ENCODE results near the gene ANXA3. TPM values are rescaled to one million over a fixed set of nuclear protein-coding genes. Genes with fewer than 3 reads are reported as not detected.

ANXA3 gene
- total RNA-seq, 2 experiments from 2014 or later = 0.49 to 1.0 TPM

DNA sequence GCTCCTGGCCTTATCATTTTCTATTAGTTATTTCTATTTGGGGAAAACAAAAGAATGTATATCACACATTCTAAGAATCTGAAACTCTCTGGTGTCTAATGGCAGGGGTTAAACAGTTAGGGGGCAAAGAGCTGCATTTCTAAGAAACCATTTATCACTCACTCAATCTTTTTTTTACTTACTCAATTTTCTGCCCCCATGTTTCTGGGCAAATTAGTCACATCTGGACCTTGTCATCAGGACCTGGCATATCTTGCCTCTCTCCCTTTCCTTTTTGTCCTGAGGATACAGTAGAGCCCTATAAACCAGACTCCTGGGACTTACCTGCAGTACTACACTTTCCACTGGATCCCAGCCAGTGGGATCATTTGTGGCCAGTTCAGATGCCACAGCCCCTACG, 89.1 kb downstream of the ANXA3 start:
- Mint-ChIP-seq H3K27ac (no peak overlapping the region), H3K36me3 (ENCODE audit: low read depth) (no peaks in the 10 kb centered on the region), H3K4me3 (no peak overlapping the region), H3K27me3 (no peaks in the 10 kb centered on the region), H3K4me1 (peaks cover 13% of the 10 kb centered on the region), H3K9me3 (ENCODE audit: low read depth) (no peaks in the 10 kb centered on the region)
- DNase-seq = no peak
- POLR2A ChIA-PET = no interaction called here
- ATAC-seq = no peak
- intact Hi-C loops (cut with DNase I, micrococcal nuclease) = no loop called here
- CTCF ChIA-PET = interaction anchor here (1.0 kb wide), 1 partner anchor 45 kb away, joined by 3 read pairs; no protein-coding TSS in a partner anchor

DNA sequence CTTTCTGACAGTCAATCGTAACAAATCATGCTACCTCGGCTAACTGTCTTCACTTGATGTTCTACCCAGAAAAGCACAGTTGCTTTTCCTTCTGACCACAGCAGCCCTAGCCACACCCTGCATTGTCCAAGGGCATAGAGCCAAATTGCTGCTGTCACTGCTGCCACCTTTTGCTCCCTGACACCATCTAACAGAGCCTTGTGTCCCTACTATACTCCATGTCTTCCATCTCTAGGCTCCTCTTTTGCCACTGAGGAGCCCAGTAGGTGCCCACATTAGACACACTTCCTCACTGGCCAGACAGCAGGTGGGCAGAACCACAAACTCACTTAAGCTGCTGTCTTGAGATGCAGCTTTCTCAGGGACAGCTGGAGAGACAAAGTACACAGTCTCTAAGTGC, 91.4 kb downstream of the ANXA3 start:
- no peaks in the 10 kb centered on the region for H3K27me3 Mint-ChIP-seq
- no peak overlapping the region for H3K27ac Mint-ChIP-seq
- H3K36me3 Mint-ChIP-seq (ENCODE audit: low read depth) = no peaks in the 10 kb centered on the region
- H3K4me3 Mint-ChIP-seq = no peak overlapping the region
- ChIA-PET CTCF (interaction anchor here (0.7 kb wide), 1 partner anchor 14 kb away, joined by 3 read pairs; no protein-coding TSS in a partner anchor), POLR2A (no interaction called here)
- no peak for DNase-seq
- ATAC-seq = no peak
- peaks cover 15% of the 10 kb centered on the region for H3K4me1 Mint-ChIP-seq
- intact Hi-C loops (cut with DNase I, micrococcal nuclease) = no loop called here
- no peaks in the 10 kb centered on the region for H3K9me3 Mint-ChIP-seq (ENCODE audit: low read depth)

DNA sequence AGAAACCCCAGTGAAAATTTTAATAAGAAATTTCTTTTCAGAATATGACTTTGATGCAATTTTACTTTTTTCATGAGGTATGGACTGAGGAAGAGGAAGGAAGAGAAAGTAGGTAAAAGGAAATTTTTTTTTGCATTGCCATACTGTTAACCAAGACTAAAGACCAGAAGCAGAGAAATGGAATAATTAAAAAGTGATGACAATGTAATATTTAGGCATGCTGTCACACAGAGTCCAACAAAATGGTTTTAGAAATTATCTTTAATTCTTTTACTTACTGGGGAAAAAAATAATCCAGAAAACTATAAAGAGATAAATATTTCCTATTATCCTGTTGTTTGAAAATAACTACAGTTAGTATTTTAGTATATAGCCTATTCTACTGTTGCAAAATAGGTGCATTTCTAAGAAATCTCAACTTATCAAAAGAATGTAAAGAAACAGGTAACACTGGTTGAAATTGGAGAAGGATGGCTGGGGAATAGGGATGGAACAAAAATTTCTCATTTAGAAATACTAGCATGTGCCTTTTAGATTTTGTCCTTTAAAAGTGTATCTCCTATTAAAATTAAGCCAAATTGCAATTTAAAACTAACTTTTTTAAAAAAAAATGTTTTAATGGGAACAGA, 92.6 kb downstream of the ANXA3 start:
- Mint-ChIP-seq H3K4me3 (no peak overlapping the region), H3K36me3 (ENCODE audit: low read depth) (no peaks in the 10 kb centered on the region), H3K9me3 (ENCODE audit: low read depth) (no peaks in the 10 kb centered on the region), H3K27ac (no peak overlapping the region), H3K27me3 (no peaks in the 10 kb centered on the region), H3K4me1 (peaks cover 4% of the 10 kb centered on the region)
- POLR2A ChIA-PET = no interaction called here
- DNase-seq (no peak), ATAC-seq (no peak)
- intact Hi-C loops (cut with DNase I, micrococcal nuclease) = loop anchor here in 1 of 2 experiments (1.0 kb wide), 1 partner anchor 220 kb away; no protein-coding TSS in a partner anchor
- CTCF ChIA-PET = interaction anchor here (0.6 to 1.7 kb wide), 10 partner anchors 10 to 219 kb away, joined by 3 to 7 read pairs (median 4); no protein-coding TSS in a partner anchor

DNA sequence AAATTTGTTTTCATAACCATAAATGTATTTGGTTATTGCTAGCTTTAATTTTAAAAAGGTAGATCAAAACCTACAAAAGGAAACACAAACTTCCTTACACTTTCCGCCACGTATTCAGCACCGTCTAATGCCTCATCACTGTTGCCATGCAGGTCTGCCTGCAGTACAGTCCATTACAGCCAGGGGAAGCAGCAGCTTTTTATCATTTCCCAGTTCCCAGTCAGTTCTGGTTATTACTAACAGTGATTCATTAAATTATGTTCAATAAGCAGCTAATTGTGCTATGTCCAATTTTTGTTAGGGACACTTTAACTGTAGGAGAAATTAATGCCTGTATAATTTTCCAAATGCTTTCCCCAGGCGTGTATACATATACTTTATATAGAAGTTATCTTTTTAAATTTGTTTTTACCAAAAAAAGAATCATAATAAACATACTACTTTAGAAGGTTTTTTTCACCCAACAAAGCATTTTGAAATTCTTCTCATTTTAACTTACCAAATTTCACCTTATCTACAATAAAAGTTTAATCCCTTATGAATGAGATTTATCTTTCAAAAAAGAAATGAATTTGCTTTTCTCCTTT, 93.3 kb downstream of the ANXA3 start:
- Mint-ChIP-seq H3K4me1 (peaks cover 4% of the 10 kb centered on the region), H3K9me3 (ENCODE audit: low read depth) (no peaks in the 10 kb centered on the region), H3K4me3 (no peak overlapping the region), H3K27me3 (no peaks in the 10 kb centered on the region), H3K27ac (no peak overlapping the region), H3K36me3 (ENCODE audit: low read depth) (no peaks in the 10 kb centered on the region)
- ATAC-seq = peak; percentile 95
- POLR2A ChIA-PET = no interaction called here
- peak; percentile 66 for DNase-seq
- CTCF ChIA-PET = interaction anchor here (0.6 to 1.7 kb wide), 11 partner anchors 9 to 218 kb away, joined by 3 to 7 read pairs (median 3); no protein-coding TSS in a partner anchor
- intact Hi-C loops (cut with DNase I, micrococcal nuclease) = loop anchor here in 1 of 2 experiments (1.0 kb wide), 1 partner anchor 219 kb away; no protein-coding TSS in a partner anchor

DNA sequence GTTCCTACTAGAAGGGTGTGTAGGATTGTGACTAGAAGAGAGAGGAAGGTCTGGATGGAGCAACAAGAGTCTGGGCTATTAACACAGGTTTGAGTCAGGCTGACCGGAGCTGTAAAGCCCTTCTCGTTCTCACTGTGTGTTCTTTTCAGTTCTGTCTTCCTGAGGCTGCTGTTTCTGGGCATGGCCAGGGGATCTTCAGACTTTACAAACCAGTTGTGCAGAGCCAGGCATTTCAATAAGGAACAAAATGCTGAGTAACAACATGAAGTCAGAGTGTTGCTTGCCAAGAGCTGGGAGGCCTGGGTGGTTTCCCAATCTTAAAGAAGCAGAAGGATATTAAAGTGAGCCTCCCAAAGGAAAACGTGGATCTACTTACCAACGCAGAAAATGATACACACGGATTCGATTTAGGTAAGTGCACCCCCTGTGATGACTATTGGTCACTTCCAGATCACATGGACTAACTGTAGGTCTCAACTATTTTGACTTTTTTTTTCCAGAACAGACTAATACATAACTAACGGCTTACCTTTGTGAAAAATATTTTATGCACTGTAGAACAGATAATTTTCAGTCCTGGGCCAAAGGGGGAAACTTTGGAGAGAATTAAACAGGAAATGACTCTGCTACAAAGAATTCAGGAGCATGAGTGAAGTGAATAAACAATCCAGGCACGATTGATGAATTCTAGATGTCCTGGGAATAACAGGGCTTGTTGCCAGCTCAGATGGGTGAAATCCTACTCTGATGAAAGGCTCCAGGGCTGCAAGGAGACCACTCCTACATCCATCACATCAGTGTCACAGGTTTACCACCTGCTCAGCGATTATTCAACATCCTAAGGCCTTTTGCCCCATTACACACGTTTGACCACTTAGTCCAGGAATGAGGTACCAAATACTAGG, 94.5 kb downstream of the ANXA3 start:
- POLR2A ChIA-PET = no interaction called here
- CTCF ChIA-PET = interaction anchor here (0.6 to 1.7 kb wide), 5 partner anchors 7 to 217 kb away, joined by 3 to 7 read pairs (median 3); no protein-coding TSS in a partner anchor
- no peaks in the 10 kb centered on the region for H3K9me3 Mint-ChIP-seq (ENCODE audit: low read depth)
- no peak overlapping the region for H3K27ac Mint-ChIP-seq
- H3K36me3 Mint-ChIP-seq (ENCODE audit: low read depth) = no peaks in the 10 kb centered on the region
- ATAC-seq (no peak), DNase-seq (no peak)
- intact Hi-C loops (cut with DNase I, micrococcal nuclease) = no loop called here
- no peaks in the 10 kb centered on the region for H3K27me3 Mint-ChIP-seq
- no peak overlapping the region for H3K4me3 Mint-ChIP-seq
- peaks cover 4% of the 10 kb centered on the region for H3K4me1 Mint-ChIP-seq

DNA sequence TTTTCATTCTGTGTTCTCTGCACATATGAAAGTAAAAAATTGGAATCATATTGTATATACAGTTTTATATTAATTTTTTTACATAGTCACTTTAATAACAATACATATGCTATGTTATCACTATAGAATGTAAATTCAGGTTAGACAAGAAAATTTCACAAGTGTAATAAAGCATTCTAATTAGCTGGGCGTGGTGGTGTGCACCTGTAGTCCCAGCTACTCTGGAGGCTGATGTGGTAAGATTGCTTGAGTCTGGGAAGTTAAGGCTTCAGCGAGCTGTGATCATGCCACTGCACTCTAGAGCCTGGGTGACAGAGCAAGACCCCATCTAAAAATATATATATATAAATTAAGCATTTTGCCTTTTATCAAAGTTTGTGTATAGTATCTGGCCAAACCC, 95.7 kb downstream of the ANXA3 start:
- no peak for ATAC-seq
- intact Hi-C loops (cut with DNase I, micrococcal nuclease) = no loop called here
- Mint-ChIP-seq H3K4me3 (no peak overlapping the region), H3K27ac (no peak overlapping the region), H3K36me3 (ENCODE audit: low read depth) (no peaks in the 10 kb centered on the region), H3K9me3 (ENCODE audit: low read depth) (no peaks in the 10 kb centered on the region), H3K4me1 (peaks cover 4% of the 10 kb centered on the region), H3K27me3 (no peaks in the 10 kb centered on the region)
- POLR2A ChIA-PET = no interaction called here
- CTCF ChIA-PET = interaction anchor here (0.7 to 1.2 kb wide), 3 partner anchors 21 to 133 kb away, joined by 3 to 4 read pairs (median 3); no protein-coding TSS in a partner anchor
- DNase-seq = no peak

DNA sequence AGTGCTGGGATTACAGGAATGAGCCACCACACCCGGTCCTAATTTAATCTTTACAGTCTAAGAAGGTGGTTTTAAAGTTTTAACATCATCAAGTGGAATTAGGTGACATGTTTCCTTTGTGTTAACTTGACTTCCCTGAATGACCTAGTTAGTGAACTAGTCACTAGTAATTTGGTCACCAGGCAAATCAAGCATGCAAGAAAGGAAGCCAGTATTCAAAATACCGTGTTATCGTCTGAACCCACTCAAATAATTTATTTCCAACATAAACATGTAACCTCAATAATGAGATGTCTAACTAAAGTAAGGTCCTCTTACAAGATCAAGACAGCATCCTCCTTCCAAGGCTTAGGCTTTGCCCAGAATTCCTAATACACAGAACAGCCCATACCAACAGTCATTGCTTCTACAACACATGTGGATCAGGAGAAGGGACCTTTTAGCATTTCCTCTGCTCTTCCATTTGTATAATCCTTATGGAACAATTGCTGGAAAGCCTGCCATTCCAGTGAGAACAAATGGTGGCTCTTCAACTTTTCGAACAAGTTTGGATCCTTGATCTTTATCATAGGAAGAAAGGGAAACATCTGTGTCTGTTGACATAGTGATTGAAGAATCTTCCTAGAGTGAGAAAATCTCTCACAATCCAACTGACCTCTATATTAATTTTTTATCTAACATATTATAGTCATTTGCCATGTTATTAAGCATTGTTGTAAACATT, 97.2 kb downstream of the ANXA3 start:
- ChIA-PET POLR2A (no interaction called here), CTCF (no interaction called here)
- H3K4me3 Mint-ChIP-seq = no peak overlapping the region
- H3K27ac Mint-ChIP-seq = no peak overlapping the region
- H3K27me3 Mint-ChIP-seq = no peaks in the 10 kb centered on the region
- H3K36me3 Mint-ChIP-seq (ENCODE audit: low read depth) = no peaks in the 10 kb centered on the region
- ATAC-seq (no peak), DNase-seq (no peak)
- no peaks in the 10 kb centered on the region for H3K9me3 Mint-ChIP-seq (ENCODE audit: low read depth)
- peaks cover 6% of the 10 kb centered on the region for H3K4me1 Mint-ChIP-seq
- intact Hi-C loops (cut with DNase I, micrococcal nuclease) = no loop called here

DNA sequence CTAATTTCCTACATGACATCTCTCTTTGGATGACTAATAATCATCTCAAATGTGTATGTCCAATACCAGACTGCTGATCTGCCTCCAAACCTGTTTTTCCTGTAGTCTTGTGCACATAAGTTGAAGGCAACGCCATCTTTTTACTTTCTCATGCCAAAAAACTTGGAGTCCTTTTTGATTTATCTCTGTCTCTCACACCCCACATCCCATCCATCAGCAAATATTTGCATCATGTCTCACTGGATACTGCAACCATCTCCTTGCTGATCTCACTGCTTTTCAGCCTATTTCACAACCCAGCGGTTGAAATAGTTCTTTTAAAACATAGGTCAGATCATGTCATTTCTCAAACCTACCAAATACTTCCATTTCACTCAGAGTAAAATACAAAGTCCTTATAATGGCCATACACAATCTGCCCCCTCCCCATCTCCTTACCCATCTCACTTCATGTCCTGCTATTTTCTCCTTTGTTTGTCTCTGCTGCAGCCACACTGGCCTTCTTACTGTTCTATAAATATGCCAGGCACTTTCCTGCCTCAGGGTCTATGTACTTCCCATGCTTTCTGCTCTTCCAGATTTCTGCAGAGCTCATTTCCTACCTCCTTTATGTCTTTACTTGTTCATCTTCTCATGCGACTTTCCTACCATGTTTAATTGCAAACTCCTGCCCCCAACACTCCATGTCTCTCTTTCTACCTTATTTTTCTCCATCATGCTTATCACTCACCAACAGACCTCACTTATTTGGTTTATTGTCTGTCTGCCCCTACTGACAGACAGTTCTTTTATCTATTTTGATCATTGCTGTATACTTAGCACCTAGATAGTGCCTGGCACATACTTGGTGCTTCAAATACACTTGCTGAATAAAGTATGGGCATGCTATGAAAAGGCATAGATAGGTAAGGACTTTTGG, 98.8 kb downstream of the ANXA3 start:
- CTCF ChIA-PET = no interaction called here
- H3K27me3 Mint-ChIP-seq = no peaks in the 10 kb centered on the region
- POLR2A ChIA-PET = no interaction called here
- intact Hi-C loops (cut with DNase I, micrococcal nuclease) = loop anchor here in 1 of 2 experiments (10.0 kb wide), 1 partner anchor 1184 kb away; no protein-coding TSS in a partner anchor
- no peak for DNase-seq
- H3K27ac Mint-ChIP-seq = no peak overlapping the region
- no peaks in the 10 kb centered on the region for H3K36me3 Mint-ChIP-seq (ENCODE audit: low read depth)
- no peak for ATAC-seq
- no peaks in the 10 kb centered on the region for H3K9me3 Mint-ChIP-seq (ENCODE audit: low read depth)
- no peak overlapping the region for H3K4me3 Mint-ChIP-seq
- peaks cover 5% of the 10 kb centered on the region for H3K4me1 Mint-ChIP-seq

DNA sequence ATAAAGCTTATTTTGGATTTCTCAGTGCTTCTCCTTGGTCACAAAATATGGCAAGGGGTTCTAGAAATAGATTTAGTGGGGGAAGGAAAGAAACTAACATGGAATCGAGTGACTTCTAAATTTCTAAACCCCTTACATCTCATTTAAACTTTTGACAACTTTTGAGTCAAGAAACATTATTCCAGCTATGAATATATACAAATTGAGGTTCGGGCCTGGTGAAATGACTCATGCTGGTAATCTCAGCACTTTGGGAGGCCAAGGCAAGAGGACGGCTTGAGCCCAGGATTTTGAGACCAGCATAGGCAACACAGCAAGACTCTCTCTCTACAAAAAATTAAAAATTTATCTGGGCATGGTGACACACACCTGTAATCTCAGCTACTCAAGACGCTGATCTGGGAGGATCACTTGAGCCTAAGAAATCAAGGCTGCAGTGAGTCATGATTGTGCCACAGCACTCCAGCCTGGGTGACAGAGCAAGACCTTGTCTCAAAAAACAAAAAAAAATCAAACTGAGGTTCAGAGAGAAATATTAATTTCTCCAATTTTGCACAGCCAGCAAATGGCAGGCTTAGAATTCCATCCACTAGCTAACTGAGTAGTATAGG, 99.8 kb downstream of the ANXA3 start:
- Mint-ChIP-seq H3K4me3 (no peak overlapping the region), H3K27ac (no peak overlapping the region), H3K36me3 (ENCODE audit: low read depth) (no peaks in the 10 kb centered on the region), H3K4me1 (peaks cover 8% of the 10 kb centered on the region), H3K9me3 (ENCODE audit: low read depth) (no peaks in the 10 kb centered on the region), H3K27me3 (peaks cover 2% of the 10 kb centered on the region)
- ChIA-PET POLR2A (no interaction called here), CTCF (interaction anchor here (1.1 to 1.5 kb wide), 2 partner anchors 13 to 165 kb away, joined by 3 read pairs; no protein-coding TSS in a partner anchor)
- intact Hi-C loops (cut with DNase I, micrococcal nuclease) = loop anchor here in 1 of 2 experiments (10.0 kb wide), 1 partner anchor 1183 kb away; no protein-coding TSS in a partner anchor
- ATAC-seq (no peak), DNase-seq (peak; percentile 9)

All from activated CD4-positive, alpha-beta T cell treated with anti-CD3 and anti-CD28 coated beads for 36 hours (primary cell).